IMR-90 (cell line): ENCODE data around the gene FAM151B. TPM values are rescaled to one million over a fixed set of nuclear protein-coding genes. Genes with fewer than 3 reads are reported as not detected.

Experiments used
- ATAC-seq: fragments of 200-7000 bp; cut with Tn5 transposase; 2 replicates; pipeline ENCODE4 v1.9.1; 2020; ENCODE audit warnings: low read depth, mild to moderate bottlenecking, moderate library complexity
- BruUV-seq: library from RNA; stranded (reverse); fragments of 400-500 nt; replicated peaks from 2 replicates; lab custom pipeline; 2021; lab: Mats Ljungman, UMichigan
- CTCF ChIA-PET: fragments of 300-600 bp; formaldehyde crosslinking; extraction: SDS; loops from one replicate; lab custom pipeline; 2021; ENCODE audit warnings: antibody characterized with exemption; lab: Yijun Ruan, JAX
- POLR2A ChIA-PET: fragments of 300-600 bp; sonication (Branson Sonifier 250); formaldehyde crosslinking; loops from one replicate; lab custom pipeline; 2022; ENCODE audit warnings: antibody characterized with exemption; ENCODE audit not compliant: unreplicated experiment; lab: Charles Lee
- DNase-seq: peaks from one replicate; pipeline ENCODE4 v3.0.0; 2013
- H2AFZ ChIP-seq: replicated peaks from 2 replicates; pipeline ENCODE3; 2013; ENCODE audit warnings: low read length, mild to moderate bottlenecking; ENCODE audit not compliant: poor library complexity
- H2AK5ac ChIP-seq: 2 replicates; pipeline ENCODE4 v1.6.1; 2013; ENCODE audit warnings: low read depth, low read length, inconsistent platforms
- H2AK9ac ChIP-seq: replicated peaks from 2 replicates; pipeline ENCODE3; 2013; ENCODE audit warnings: mild to moderate bottlenecking, low read depth, low read length, moderate library complexity; ENCODE audit not compliant: poor library complexity
- H2BK120ac ChIP-seq: 2 replicates; pipeline ENCODE4 v1.6.1; 2013; ENCODE audit warnings: low read depth, low read length, inconsistent platforms
- H2BK15ac ChIP-seq: 3 replicates; pipeline ENCODE4 v1.6.1; 2013; ENCODE audit warnings: low read depth, low read length, inconsistent platforms
- H2BK20ac ChIP-seq: 2 replicates; pipeline ENCODE4 v1.6.1; 2013; ENCODE audit warnings: low read depth, mild to moderate bottlenecking, inconsistent platforms, low read length, moderate library complexity
- H2BK5ac ChIP-seq: 2 replicates; pipeline ENCODE4 v1.6.1; 2013; ENCODE audit warnings: mild to moderate bottlenecking, low read depth, low read length, inconsistent platforms; ENCODE audit not compliant: poor library complexity, severe bottlenecking
- H3K14ac ChIP-seq: replicated peaks from 2 replicates; pipeline ENCODE4 v1.6.1; 2013; ENCODE audit warnings: low read depth, low read length, inconsistent platforms
- H3K18ac ChIP-seq: 2 replicates; pipeline ENCODE4 v1.6.1; 2013; ENCODE audit warnings: low read depth, low read length, control low read depth
- H3K23ac ChIP-seq: 2 replicates; pipeline ENCODE4 v1.6.1; 2013; ENCODE audit warnings: low read depth, low read length, inconsistent platforms
- H3K27ac ChIP-seq: 2 replicates; pipeline ENCODE4 v1.5.1; 2013; ENCODE audit warnings: mild to moderate bottlenecking, control low read depth, low read length; ENCODE audit not compliant: insufficient read depth
- H3K27me3 ChIP-seq: 2 replicates; pipeline ENCODE4 v1.6.1; 2013; ENCODE audit warnings: low read length; ENCODE audit not compliant: control insufficient read depth, insufficient read depth
- H3K36me3 ChIP-seq: 2 replicates; pipeline ENCODE4 v1.6.1; 2013; ENCODE audit warnings: low read length, mixed read lengths; ENCODE audit not compliant: control insufficient read depth, insufficient read depth
- H3K4ac ChIP-seq: 2 replicates; pipeline ENCODE4 v1.6.1; 2013; ENCODE audit warnings: low read depth, low read length, inconsistent platforms
- H3K4me1 ChIP-seq: 2 replicates; pipeline ENCODE4 v1.6.1; 2013; ENCODE audit warnings: low read length, mixed read lengths; ENCODE audit not compliant: control insufficient read depth, insufficient read depth
- H3K4me2 ChIP-seq: 2 replicates; pipeline ENCODE4 v1.6.1; 2013; ENCODE audit warnings: low read depth, mild to moderate bottlenecking, control low read depth, low read length, moderate library complexity
- H3K4me3 ChIP-seq: 2 replicates; pipeline ENCODE4 v1.5.1; 2013; ENCODE audit warnings: low read depth, mild to moderate bottlenecking, control low read depth, low read length, moderate library complexity; ENCODE audit not compliant: insufficient read depth
- H3K56ac ChIP-seq: 2 replicates; pipeline ENCODE4 v1.6.1; 2013; ENCODE audit warnings: low read length, inconsistent platforms; ENCODE audit not compliant: insufficient read depth; ENCODE audit errors: extremely low read depth
- H3K79me1 ChIP-seq, 2 experiments: 2 replicates each; pipeline ENCODE4 v1.6.1; 2013; ENCODE audit warnings: low read length in 2 of 2, inconsistent platforms in 1 of 2, low read depth in 1 of 2
- H3K9ac ChIP-seq: 2 replicates; pipeline ENCODE4 v1.6.1; 2013; ENCODE audit warnings: low read depth, low read length, control low read depth
- H3K9me1 ChIP-seq: 2 replicates; pipeline ENCODE4 v1.6.1; 2013; ENCODE audit warnings: low read length, inconsistent platforms; ENCODE audit not compliant: insufficient read depth
- H3K9me3 ChIP-seq: 2 replicates; pipeline ENCODE4 v1.6.1; 2013; ENCODE audit warnings: low read length; ENCODE audit not compliant: control insufficient read depth, insufficient read depth
- H4K20me1 ChIP-seq: 2 replicates; pipeline ENCODE4 v1.6.1; 2013; ENCODE audit warnings: low read length, inconsistent platforms; ENCODE audit not compliant: insufficient read depth
- H4K5ac ChIP-seq: 2 replicates; pipeline ENCODE4 v1.6.1; 2013; ENCODE audit warnings: mild to moderate bottlenecking, low read depth, low read length, control low read depth
- H4K8ac ChIP-seq, 2 experiments: 2 replicates each; pipeline ENCODE4 v1.6.1; 2013; ENCODE audit warnings: low read depth in 2 of 2, low read length in 2 of 2, control low read depth in 1 of 2, inconsistent platforms in 1 of 2
- H4K91ac ChIP-seq: 2 replicates; pipeline ENCODE4 v1.6.1; 2013; ENCODE audit warnings: low read depth, low read length, inconsistent platforms; ENCODE audit not compliant: insufficient read depth
- CTCF ChIP-seq: conservative IDR thresholded peaks from 2 replicates; pipeline ENCODE4 v1.5.1; 2012; ENCODE audit warnings: mild to moderate bottlenecking, low read depth, low read length, improper control_type of control experiment
- WGBS, 2 experiments: methylation state at CpG; one replicate each; pipeline versions ENCODE4 v1.1.5 to v1.1.7; 2013; ENCODE audit warnings: missing lambda C conversion rate in 2 of 2; ENCODE audit not compliant: insufficient read length in 1 of 2; ENCODE audit errors: extremely low coverage in 2 of 2; 5-methylcytosine and 5-hydroxymethylcytosine counted together
- dilution Hi-C: fragments of 300-500 bp; cut with HindIII; formaldehyde crosslinking; loops from one replicate; pipeline ENCODE4 v1.14.3; 2018; ENCODE audit warnings: low sequenced_read_pairs; ENCODE audit not compliant: unreplicated experiment
- in situ Hi-C: fragments of 300-500 bp; cut with MboI; formaldehyde crosslinking; loops from 3 replicates; pipeline ENCODE4 v1.14.3; 2019; ENCODE audit warnings: low sequenced_read_pairs, inconsistent platforms, mixed read lengths
- intact Hi-C: fragments of 100-400 bp; cut with micrococcal nuclease; formaldehyde crosslinking; loops from 2 replicates; pipeline ENCODE4 v1.10.0; 2022
- polyA plus RNA-seq, 3 experiments: library from polyadenylated mRNA; depleted of rRNA; stranded (reverse); fragments of >200 nt; gene quantifications; 2 replicates each; pipeline ENCODE4 v1.2.3, GENCODE V29; 2012; ENCODE audit warnings: low replicate concordance in 1 of 3
- total RNA-seq: library from RNA; depleted of rRNA; stranded (reverse); fragments of >200 nt; gene quantifications from 2 replicates; pipeline ENCODE4 v1.2.3, GENCODE V29; 2012

FAM151B gene
- total and polyA plus RNA-seq, 2 of the 4 experiments (the other 2 are of a cell fraction): 1.0 to 2.9 TPM

GRCh38 chr5:80509362-80509761, 21.5 kb downstream of the FAM151B start:
- no TSS peak for BruUV-seq

More at GRCh38 chr5:80509362-80509761, 21.5 kb downstream of the FAM151B start:
- Histone ChIP-seq H3K9me1 (no peaks in the 10 kb centered on the region), H3K27me3 (no peaks in the 10 kb centered on the region), H3K4me1 (no peaks in the 10 kb centered on the region), H4K20me1 (no peaks in the 10 kb centered on the region), H3K9me3 (no peaks in the 10 kb centered on the region), H4K8ac (no peak overlapping the region), H3K36me3 (0 out of 2 replicates have a peak, but pooled peaks cover 3% of the 10 kb centered on the region), H3K23ac (no peak overlapping the region), H2BK15ac (no peak overlapping the region), H3K56ac (no peak overlapping the region), H3K79me1 (no peaks in the 10 kb centered on the region), H3K4me3 (no peak overlapping the region), H3K27ac (no peak overlapping the region), H4K91ac (no peak overlapping the region), H3K14ac (no peak overlapping the region), H3K18ac (no peak overlapping the region), H3K9ac (no peak overlapping the region), H4K5ac (no peak overlapping the region), H2BK5ac (no peak overlapping the region), H2BK120ac (no peak overlapping the region), H2AK5ac (no peak overlapping the region), H3K4me2 (no peak overlapping the region), H2BK20ac (no peak overlapping the region), H3K4ac (no peak overlapping the region), H2AFZ (no peak overlapping the region), H2AK9ac (no peak overlapping the region)
- DNase-seq (no peak), ATAC-seq (no peak)
- in situ Hi-C loops (no loop called here), intact Hi-C loops (no loop called here), dilution Hi-C loops (no loop called here)
- ChIA-PET POLR2A (no interaction called here), CTCF (interaction anchor here (0.9 kb wide), 1 partner anchor 10 kb away, joined by 3 read pairs; no protein-coding TSS in a partner anchor)
- no peak for TF ChIP-seq CTCF
- WGBS, 2 experiments: no CpG with 5 or more reads among the region's 4 CpGs
